Thymus (tissue), 14 donors: ENCODE results near the gene F8. TPM values are rescaled to one million over a fixed set of nuclear protein-coding genes. Genes with fewer than 3 reads are reported as not detected.
A peak's percentile ranks its signal among the peaks of the same experiment; 100 is the strongest.

ENCODE experiments used
- DNase-seq, 9 donors: peaks; one replicate each; pipeline ENCODE4 v3.0.0-alpha.2; 2013; ENCODE audit warnings: low spot score in 9 of 9, low read depth in 6 of 9, missing footprints in 1 of 9
- H3K27ac ChIP-seq, 2 donors: one replicate each; pipeline ENCODE4 v1.5.1; 2013; ENCODE audit warnings: control low read depth in 1 of 2, low read depth in 1 of 2, low read length in 1 of 2, mild to moderate bottlenecking in 1 of 2, moderate library complexity in 1 of 2
- H3K27me3 ChIP-seq, 2 donors: one replicate each; pipeline ENCODE4 v1.5.1; 2013; ENCODE audit warnings: low read length in 1 of 2; ENCODE audit not compliant: control insufficient read depth in 2 of 2, insufficient read depth in 1 of 2
- H3K36me3 ChIP-seq, 2 donors: one replicate each; pipeline ENCODE4 v1.5.1; 2013; ENCODE audit warnings: low read length in 1 of 2, mild to moderate bottlenecking in 1 of 2, moderate library complexity in 1 of 2; ENCODE audit not compliant: control insufficient read depth in 2 of 2, insufficient read depth in 2 of 2
- H3K4me1 ChIP-seq, 2 donors: one replicate each; pipeline ENCODE4 v1.5.1; 2013; ENCODE audit warnings: low read length in 2 of 2; ENCODE audit not compliant: control insufficient read depth in 2 of 2, insufficient read depth in 2 of 2
- H3K4me3 ChIP-seq, 2 donors: one replicate each; pipeline ENCODE4 v1.5.1; 2013; ENCODE audit warnings: low read length in 2 of 2, control low read depth in 1 of 2, mild to moderate bottlenecking in 1 of 2
- H3K9me3 ChIP-seq, 2 donors: one replicate each; pipeline ENCODE4 v1.5.1; 2013; ENCODE audit warnings: low read length in 1 of 2, mild to moderate bottlenecking in 1 of 2; ENCODE audit not compliant: control insufficient read depth in 2 of 2, insufficient read depth in 1 of 2
- WGBS: extraction: QIAGEN DNeasy Blood & Tissue Kit; methylation state at CpG from one replicate; pipeline ENCODE4 v1.1.7; 2013; 5-methylcytosine and 5-hydroxymethylcytosine counted together
- long read RNA-seq, 10 donors: transcript quantifications; one replicate each; lab custom pipeline, GENCODE V29; 2026
- polyA plus RNA-seq: library from polyadenylated mRNA; stranded (reverse); fragments of 200-250 nt; gene quantifications from one replicate; pipeline ENCODE4 v1.2.3, GENCODE V29; 2013
- total RNA-seq: library from RNA; stranded (reverse); fragments of 120-200 nt; gene quantifications from one replicate; pipeline ENCODE4 v1.2.4, GENCODE V29; 2013
- donor health status: healthy.

Gene F8
- total RNA-seq (2.9 TPM), polyA plus RNA-seq (10.7 TPM)
- long read RNA-seq, donor 1: 0 reads
- long read RNA-seq, donor 2, partial matches to known transcripts: 154 of 341 reads
- long read RNA-seq, donor 2, other reads (novel, unspliced or antisense): 186 of 341 reads
- long read RNA-seq, donor 3: 0 reads
- long read RNA-seq, donor 4, partial matches to known transcripts: 24 of 24 reads
- long read RNA-seq, donor 4, other reads (novel, unspliced or antisense): 0 of 24 reads
- long read RNA-seq, donor 5, partial matches to known transcripts: 0 of 1 reads
- long read RNA-seq, donor 5, other reads (novel, unspliced or antisense): 0 of 1 reads
- long read RNA-seq, donor 6: 0 reads
- long read RNA-seq, donor 7: 0 reads
- long read RNA-seq, donor 8, partial matches to known transcripts: 0 of 1 reads
- long read RNA-seq, donor 8, other reads (novel, unspliced or antisense): 0 of 1 reads
- long read RNA-seq, donor 9, partial matches to known transcripts: 0 of 3 reads
- long read RNA-seq, donor 9, other reads (novel, unspliced or antisense): 0 of 3 reads
- long read RNA-seq, donor 10, partial matches to known transcripts: 56 of 108 reads
- long read RNA-seq, donor 10, other reads (novel, unspliced or antisense): 51 of 108 reads

- WGBS: 6% methylated on average over 1 of the region's 1 CpG
- Histone ChIP-seq H3K4me3 (no peak within 1 kb of the TSS), H3K4me1 (no peaks in the 10 kb centered on the region), H3K36me3 (no peaks in the 10 kb centered on the region), H3K9me3 (no peaks in the 10 kb centered on the region), H3K27me3 (no peaks in the 10 kb centered on the region), H3K27ac (no peak within 1 kb of the TSS)
- DNase-seq: no peak
Observed at GRCh38 chrX:155022585-155022984, at the start of gene F8. Gene F8, minus strand, starts transcription at chrX:155022723. Its CDS starts 171 bp downstream, at chrX:155022552.

- Histone ChIP-seq H3K27ac (peak overlapping the region; percentile 61 to 88), H3K4me1 (peaks cover 0 to 8% of the 10 kb centered on the region in 2 donors), H3K9me3 (no peaks in the 10 kb centered on the region), H3K36me3 (peaks cover 4 to 17% of the 10 kb centered on the region in 2 donors), H3K27me3 (no peaks in the 10 kb centered on the region), H3K4me3 (peak overlapping the region; percentile 57 to 72)
- DNase-seq: peak in 1 of 9 donors; percentile 51
- 1% methylated on average over 25 of the region's 25 CpGs for WGBS
Observed at GRCh38 chrX:155071694-155072280, 49.3 kb upstream of the F8 start.

DNA sequence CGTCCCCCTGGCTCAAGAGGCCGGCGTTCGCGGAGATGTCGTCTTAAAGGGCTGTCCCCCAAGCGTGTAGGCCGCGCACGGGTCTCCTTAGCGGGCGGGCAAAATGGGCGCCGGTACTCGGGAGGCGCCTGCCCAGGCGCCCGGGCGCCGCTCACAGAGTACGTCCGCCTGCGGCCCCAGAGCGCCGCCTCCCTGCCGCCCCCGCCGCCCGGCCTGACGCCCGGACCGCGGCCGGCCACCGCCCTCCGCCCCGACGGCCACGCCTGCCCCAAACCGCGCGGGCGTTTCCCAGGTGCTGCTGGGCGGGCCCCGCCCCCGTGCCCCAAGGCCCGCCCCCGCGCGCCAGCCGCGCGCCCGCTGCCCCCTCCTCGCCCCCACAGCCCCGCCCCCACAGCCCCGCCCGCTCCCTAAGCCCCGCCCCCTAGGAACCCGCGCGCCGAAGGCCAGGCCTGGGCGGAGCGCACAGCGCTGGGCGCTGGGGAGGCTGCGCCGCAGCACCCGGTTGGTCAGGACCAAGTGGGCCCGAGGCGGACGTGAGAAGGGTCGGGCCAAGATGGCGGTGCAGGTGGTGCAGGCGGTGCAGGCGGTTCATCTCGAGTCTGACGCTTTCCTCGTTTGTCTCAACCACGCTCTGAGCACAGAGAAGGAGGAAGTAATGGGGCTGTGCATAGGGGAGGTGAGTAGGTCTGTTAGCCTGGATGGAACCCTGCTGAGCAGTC is 48.6 kb upstream of the F8 start, which contains the start of the genes BRCC3, CMC4 and MTCP1:
TSS of gene BRCC3 (plus strand) at position 534 of the 719 bp plus-strand sequence. CDS start at position 554, 20 bp downstream.
TSS of gene CMC4 (minus strand) at position 162 of the 719 bp plus-strand sequence. CDS start 7,113 bp downstream, outside the sequence.
TSS of gene MTCP1 (minus strand) at position 162 of the 719 bp plus-strand sequence. CDS start 5,126 bp downstream, outside the sequence.
- H3K4me1 ChIP-seq: peaks cover 0 to 8% of the 10 kb centered on the region in 2 donors
- under 1% methylated on average over 57 of the region's 81 CpGs for WGBS
- H3K9me3 ChIP-seq: no peaks in the 10 kb centered on the region
- peak in 7 of 9 donors; percentile 40 to 78 (median 52) for DNase-seq
- peak within 1 kb of the TSS; percentile 57 to 77 for H3K4me3 ChIP-seq
- peak within 1 kb of the TSS; percentile 61 to 88 for H3K27ac ChIP-seq
- H3K36me3 ChIP-seq: peaks cover 3 to 14% of the 10 kb centered on the region in 2 donors
- no peaks in the 10 kb centered on the region for H3K27me3 ChIP-seq

DNA sequence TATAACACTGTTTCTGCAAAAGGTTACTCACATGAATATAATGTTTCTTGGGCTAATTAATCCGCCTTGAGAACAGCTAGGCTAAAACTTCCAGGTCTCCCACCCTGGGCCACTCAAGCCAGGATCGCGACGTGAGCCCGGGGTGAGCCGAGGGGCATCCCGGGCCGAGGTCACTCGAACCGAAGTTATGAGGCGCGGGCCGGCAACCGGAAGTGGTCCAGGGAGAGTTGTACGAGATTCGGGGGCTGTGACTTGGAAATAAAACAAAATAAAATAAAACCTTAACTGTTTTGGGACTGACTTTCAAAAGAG is 48.1 kb upstream of the F8 start:
- no peak for DNase-seq
- peaks cover 0 to 12% of the 10 kb centered on the region in 2 donors for H3K36me3 ChIP-seq
- H3K4me1 ChIP-seq: peaks cover 0 to 8% of the 10 kb centered on the region in 2 donors
- peak overlapping the region; percentile 46 to 47 for H3K27ac ChIP-seq
- H3K9me3 ChIP-seq: no peaks in the 10 kb centered on the region
- WGBS: under 1% methylated on average over 16 of the region's 16 CpGs
- no peaks in the 10 kb centered on the region for H3K27me3 ChIP-seq
- H3K4me3 ChIP-seq: peak overlapping the region; percentile 57 to 77

DNA sequence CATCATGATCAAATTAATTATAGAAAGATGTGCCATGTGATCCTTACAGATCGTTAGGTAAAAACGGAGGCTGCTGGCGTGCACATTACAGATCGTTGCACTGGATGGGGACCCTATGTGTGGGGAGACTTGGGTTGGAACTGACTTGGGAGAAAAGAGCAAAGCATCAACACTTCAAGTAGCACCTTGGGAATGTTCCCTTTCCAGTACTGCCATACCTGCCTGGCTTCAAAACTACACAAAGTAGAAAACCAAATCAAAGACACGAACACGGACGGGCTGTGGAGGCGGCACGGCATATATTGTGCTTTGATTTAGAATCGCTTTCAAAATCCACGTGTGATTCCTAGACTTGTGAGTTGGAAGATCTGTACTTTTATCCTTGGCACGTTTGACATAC is 47.5 kb upstream of the F8 start:
- no peak overlapping the region for H3K27ac ChIP-seq
- 3% methylated on average over 12 of the region's 12 CpGs for WGBS

GRCh38 chrX:155069414-155069813 is 46.9 kb upstream of the F8 start:
- Histone ChIP-seq H3K36me3 (peaks cover 0 to 9% of the 10 kb centered on the region in 2 donors), H3K27ac (no peak overlapping the region), H3K9me3 (no peaks in the 10 kb centered on the region), H3K27me3 (no peaks in the 10 kb centered on the region), H3K4me3 (no peak overlapping the region), H3K4me1 (peaks cover 0 to 8% of the 10 kb centered on the region in 2 donors)
- 97% methylated on average over 1 of the region's 1 CpG for WGBS
- no peak for DNase-seq

More for the DNA sequence above, 47.5 kb upstream of the F8 start:
- DNase-seq: no peak
- H3K27me3 ChIP-seq: no peaks in the 10 kb centered on the region
- no peaks in the 10 kb centered on the region for H3K9me3 ChIP-seq
- H3K4me3 ChIP-seq: peak overlapping the region; percentile 57 to 77
- peaks cover 0 to 8% of the 10 kb centered on the region in 2 donors for H3K4me1 ChIP-seq
- H3K36me3 ChIP-seq: peaks cover 0 to 9% of the 10 kb centered on the region in 2 donors

- Histone ChIP-seq H3K9me3 (no peaks in the 10 kb centered on the region), H3K27ac (no peak overlapping the region), H3K36me3 (peaks cover 0 to 8% of the 10 kb centered on the region in 2 donors), H3K4me1 (peaks cover 0 to 8% of the 10 kb centered on the region in 2 donors), H3K4me3 (no peak overlapping the region), H3K27me3 (no peaks in the 10 kb centered on the region)
- DNase-seq: no peak
- 92% methylated on average over 1 of the region's 1 CpG for WGBS
Observed at GRCh38 chrX:155068165-155068564, 45.6 kb upstream of the F8 start.

- Histone ChIP-seq H3K36me3 (peaks cover 0 to 6% of the 10 kb centered on the region in 2 donors), H3K27me3 (no peaks in the 10 kb centered on the region), H3K27ac (no peak overlapping the region), H3K4me3 (no peak overlapping the region), H3K9me3 (no peaks in the 10 kb centered on the region), H3K4me1 (no peaks in the 10 kb centered on the region)
- 98% methylated on average over 8 of the region's 8 CpGs for WGBS
- DNase-seq: no peak
Observed at GRCh38 chrX:155065035-155065734, 42.7 kb upstream of the F8 start.
